HL-60 (cell line): ENCODE measurements around the gene SOWAHA.
"Not testable (repeated sequence)": the region's sequence is repeated elsewhere in the genome, so short reads cannot be mapped to it uniquely, and the experiment has no call there.

Experiments used
- DNase-seq, 2 experiments: peaks; one replicate each; pipeline ENCODE4 v3.0.0-alpha.2; 2010 to 2020; ENCODE audit warnings: low read depth in 1 of 2, low spot score in 1 of 2
- H3K27ac ChIP-seq: fragments of 250-450 bp; sonication (Bioruptor Pico); replicated peaks from 2 replicates; pipeline ENCODE4 v1.5.1; 2020; ENCODE audit warnings: mild to moderate bottlenecking, moderate library complexity
- H3K27me3 ChIP-seq: fragments of 250-450 bp; sonication (Bioruptor Pico); 2 replicates; pipeline ENCODE4 v1.5.1; 2021; ENCODE audit warnings: mild to moderate bottlenecking, moderate library complexity; ENCODE audit not compliant: insufficient read depth, poor library complexity, severe bottlenecking
- H3K4me3 ChIP-seq: replicated peaks from 2 replicates; pipeline ENCODE4 v1.5.1; 2011; ENCODE audit warnings: mild to moderate bottlenecking, control low read depth, low read length; ENCODE audit not compliant: insufficient read depth
- GABPA ChIP-seq: IDR thresholded peaks from 2 replicates; pipeline ENCODE4 v1.6.1; 2012; ENCODE audit warnings: low read depth
- POLR2AphosphoS5 ChIP-seq: IDR thresholded peaks from 2 replicates; pipeline ENCODE4 v1.6.1; 2012; ENCODE audit warnings: low read depth
- SPI1 ChIP-seq: IDR thresholded peaks from 2 replicates; pipeline ENCODE4 v1.6.1; 2012; ENCODE audit warnings: low read depth, mild to moderate bottlenecking, borderline replicate concordance
- TF ChIP-seq, protein P1 (sequence below): IDR thresholded peaks from one replicate; pipeline ENCODE4 v1.5.1; 2011; ENCODE audit warnings: low read length, control low read depth, inconsistent platforms; ENCODE audit not compliant: insufficient read depth
- TF ChIP-seq, protein P2 (sequence below): IDR thresholded peaks from 2 replicates; pipeline ENCODE4 v1.6.1; 2012; ENCODE audit warnings: low read depth; ENCODE audit not compliant: insufficient replicate concordance

SOWAHA gene

DNA sequence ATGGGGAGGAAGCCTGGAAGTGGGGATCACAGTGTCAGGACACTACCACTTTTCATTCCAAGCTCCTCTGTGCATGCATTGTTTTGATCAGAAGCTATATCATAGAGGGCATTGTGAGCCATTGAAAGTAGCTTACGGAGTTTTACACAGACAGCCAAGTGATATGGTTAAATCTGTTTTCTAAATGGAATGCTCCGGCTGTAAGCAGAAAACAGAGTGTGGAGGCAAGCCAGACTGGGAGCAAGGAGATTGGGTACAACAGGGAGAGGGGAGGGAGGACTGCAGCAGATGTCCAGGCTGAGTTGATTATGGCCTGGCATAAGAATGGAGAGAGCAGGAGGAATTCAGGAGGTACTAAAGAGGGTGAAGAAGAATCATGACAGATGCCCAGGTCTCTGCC is 15.5 kb upstream of the SOWAHA start:
- H3K27me3 ChIP-seq: no peaks in the 10 kb centered on the region
- TF ChIP-seq SPI1: no peak
- TF ChIP-seq POLR2AphosphoS5: no peak
- TF ChIP-seq, protein P1, sequence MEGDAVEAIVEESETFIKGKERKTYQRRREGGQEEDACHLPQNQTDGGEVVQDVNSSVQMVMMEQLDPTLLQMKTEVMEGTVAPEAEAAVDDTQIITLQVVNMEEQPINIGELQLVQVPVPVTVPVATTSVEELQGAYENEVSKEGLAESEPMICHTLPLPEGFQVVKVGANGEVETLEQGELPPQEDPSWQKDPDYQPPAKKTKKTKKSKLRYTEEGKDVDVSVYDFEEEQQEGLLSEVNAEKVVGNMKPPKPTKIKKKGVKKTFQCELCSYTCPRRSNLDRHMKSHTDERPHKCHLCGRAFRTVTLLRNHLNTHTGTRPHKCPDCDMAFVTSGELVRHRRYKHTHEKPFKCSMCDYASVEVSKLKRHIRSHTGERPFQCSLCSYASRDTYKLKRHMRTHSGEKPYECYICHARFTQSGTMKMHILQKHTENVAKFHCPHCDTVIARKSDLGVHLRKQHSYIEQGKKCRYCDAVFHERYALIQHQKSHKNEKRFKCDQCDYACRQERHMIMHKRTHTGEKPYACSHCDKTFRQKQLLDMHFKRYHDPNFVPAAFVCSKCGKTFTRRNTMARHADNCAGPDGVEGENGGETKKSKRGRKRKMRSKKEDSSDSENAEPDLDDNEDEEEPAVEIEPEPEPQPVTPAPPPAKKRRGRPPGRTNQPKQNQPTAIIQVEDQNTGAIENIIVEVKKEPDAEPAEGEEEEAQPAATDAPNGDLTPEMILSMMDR: no peak
- TF ChIP-seq GABPA: no peak
- TF ChIP-seq, protein P2, sequence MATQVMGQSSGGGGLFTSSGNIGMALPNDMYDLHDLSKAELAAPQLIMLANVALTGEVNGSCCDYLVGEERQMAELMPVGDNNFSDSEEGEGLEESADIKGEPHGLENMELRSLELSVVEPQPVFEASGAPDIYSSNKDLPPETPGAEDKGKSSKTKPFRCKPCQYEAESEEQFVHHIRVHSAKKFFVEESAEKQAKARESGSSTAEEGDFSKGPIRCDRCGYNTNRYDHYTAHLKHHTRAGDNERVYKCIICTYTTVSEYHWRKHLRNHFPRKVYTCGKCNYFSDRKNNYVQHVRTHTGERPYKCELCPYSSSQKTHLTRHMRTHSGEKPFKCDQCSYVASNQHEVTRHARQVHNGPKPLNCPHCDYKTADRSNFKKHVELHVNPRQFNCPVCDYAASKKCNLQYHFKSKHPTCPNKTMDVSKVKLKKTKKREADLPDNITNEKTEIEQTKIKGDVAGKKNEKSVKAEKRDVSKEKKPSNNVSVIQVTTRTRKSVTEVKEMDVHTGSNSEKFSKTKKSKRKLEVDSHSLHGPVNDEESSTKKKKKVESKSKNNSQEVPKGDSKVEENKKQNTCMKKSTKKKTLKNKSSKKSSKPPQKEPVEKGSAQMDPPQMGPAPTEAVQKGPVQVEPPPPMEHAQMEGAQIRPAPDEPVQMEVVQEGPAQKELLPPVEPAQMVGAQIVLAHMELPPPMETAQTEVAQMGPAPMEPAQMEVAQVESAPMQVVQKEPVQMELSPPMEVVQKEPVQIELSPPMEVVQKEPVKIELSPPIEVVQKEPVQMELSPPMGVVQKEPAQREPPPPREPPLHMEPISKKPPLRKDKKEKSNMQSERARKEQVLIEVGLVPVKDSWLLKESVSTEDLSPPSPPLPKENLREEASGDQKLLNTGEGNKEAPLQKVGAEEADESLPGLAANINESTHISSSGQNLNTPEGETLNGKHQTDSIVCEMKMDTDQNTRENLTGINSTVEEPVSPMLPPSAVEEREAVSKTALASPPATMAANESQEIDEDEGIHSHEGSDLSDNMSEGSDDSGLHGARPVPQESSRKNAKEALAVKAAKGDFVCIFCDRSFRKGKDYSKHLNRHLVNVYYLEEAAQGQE: no peak
- H3K4me3 ChIP-seq: no peak overlapping the region
- DNase-seq: no peak
- no peak overlapping the region for H3K27ac ChIP-seq

DNA sequence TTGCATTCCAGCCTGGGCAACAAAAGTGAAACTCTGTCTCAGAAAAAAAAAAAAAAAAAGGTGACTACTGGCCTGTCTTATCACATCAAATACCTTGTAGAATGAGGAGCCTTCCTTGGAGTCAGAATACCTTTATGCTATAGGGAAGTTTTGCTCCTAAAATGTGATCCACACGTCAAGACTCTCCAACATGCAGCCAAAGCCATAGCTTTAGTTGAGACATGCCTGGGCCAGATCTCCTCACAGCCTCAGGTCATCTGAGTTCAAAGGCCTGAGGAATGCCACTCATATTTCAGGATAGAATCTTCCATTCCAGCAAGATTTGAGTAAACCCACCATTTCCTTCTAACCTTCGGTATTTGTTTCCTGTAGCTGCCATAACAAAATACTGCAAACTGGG is 13.7 kb upstream of the SOWAHA start:
- no peak for DNase-seq
- Histone ChIP-seq H3K27me3 (no peaks in the 10 kb centered on the region), H3K4me3 (no peak overlapping the region), H3K27ac (no peak overlapping the region)
- TF ChIP-seq POLR2AphosphoS5: no peak
- TF ChIP-seq, protein P1: no peak
- TF ChIP-seq, protein P2: no peak
- no peak for TF ChIP-seq SPI1
- TF ChIP-seq GABPA: no peak

DNA sequence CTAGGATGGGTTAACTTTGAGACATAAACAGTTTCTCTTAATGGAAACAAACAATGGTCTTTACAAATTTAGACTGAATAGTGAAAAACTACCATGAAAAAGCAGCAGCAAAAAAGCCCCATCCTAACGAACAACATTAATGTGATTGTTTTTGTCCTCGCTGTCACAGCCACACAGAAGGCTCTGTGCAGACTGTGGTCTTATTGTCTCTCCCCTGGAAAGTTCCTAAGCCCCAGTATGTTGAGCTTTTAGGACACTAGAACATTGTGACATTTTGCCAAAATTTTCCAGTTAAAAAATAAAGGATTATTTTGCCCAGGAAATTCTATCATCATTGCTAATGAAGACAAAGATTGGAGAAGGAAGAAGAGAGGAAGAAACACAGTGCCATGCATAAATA is 12.6 kb upstream of the SOWAHA start:
- no peak overlapping the region for H3K4me3 ChIP-seq
- no peak for TF ChIP-seq SPI1
- DNase-seq: no peak
- no peaks in the 10 kb centered on the region for H3K27me3 ChIP-seq
- no peak overlapping the region for H3K27ac ChIP-seq

DNA sequence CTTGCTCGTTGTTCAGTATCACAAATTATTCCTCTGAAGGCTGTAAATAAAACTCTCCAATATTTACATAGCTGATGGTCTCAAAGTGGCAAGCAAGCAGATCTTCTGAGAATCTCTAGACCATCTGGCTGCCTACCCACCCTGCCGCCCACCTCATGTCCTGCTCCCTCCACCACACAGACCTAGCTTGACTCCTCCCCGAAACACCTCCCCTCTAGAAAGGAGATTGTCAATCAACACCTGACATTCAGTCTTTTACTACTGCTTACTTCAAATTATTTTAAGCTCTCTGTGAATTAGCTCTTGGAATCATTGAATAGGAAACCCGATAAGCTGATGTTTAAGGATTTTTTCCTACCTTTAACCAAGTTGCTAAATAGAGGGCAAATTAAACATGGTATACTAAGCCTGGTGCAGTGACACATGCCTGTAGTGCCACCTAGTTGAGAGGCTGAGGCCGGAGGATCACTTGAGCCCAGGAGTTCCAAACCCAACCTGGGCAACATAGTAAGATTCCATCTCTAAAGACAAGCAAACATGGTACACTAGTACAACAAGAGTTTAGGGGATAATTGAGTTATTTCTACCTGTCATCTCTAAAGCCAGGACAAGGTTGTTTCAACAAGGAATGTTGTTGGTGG is 10.9 kb upstream of the SOWAHA start:
- Histone ChIP-seq H3K4me3 (no peak overlapping the region), H3K27me3 (no peaks in the 10 kb centered on the region), H3K27ac (no peak overlapping the region)
- TF ChIP-seq, protein P1: no peak
- TF ChIP-seq SPI1 (no peak), POLR2AphosphoS5 (no peak), GABPA (no peak)
- TF ChIP-seq, protein P2: no peak
- no peak for DNase-seq

DNA sequence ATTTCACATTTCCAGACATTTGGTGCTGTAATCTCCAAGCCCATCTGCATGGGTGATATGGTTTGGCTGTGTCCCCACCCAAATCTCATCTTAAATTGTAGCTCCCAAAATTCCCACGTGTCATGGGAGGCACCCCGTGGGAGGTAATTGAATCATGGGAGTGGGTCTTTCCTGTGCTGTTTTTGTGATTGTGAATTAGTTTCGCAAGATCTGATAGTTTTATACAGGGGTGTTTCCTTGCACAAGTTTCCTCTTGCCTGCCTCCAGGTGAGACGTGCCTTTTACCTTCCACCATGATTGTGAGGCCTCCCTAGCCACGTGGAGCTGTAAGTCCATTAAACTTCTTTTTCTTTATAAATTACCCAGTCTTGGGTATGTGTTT is 10.4 kb upstream of the SOWAHA start:
- not testable (repeated sequence) for DNase-seq

DNA sequence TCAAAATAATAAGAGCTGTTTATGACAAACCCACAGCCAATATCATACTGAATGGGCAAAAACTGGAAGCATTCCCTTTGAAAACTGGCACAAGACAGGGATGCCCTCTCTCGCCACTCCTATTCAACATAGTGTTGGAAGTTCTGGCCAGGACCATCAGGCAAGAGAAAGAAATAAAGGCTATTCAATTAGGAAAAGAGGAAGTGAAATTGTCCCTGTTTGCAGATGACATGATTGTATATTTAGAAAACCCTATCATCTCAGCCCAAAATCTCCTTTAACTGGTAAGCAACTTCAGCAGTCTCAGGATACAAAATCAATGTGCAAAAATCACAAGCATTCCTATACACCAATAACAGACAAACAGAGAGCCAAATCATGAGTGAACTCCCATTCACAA is 8.9 kb upstream of the SOWAHA start:
- DNase-seq, H3K27ac ChIP-seq: not testable (repeated sequence)

More for the DNA sequence above, 10.4 kb upstream of the SOWAHA start:
- not testable (repeated sequence) for H3K4me3 ChIP-seq, H3K27ac ChIP-seq, H3K27me3 ChIP-seq

DNA sequence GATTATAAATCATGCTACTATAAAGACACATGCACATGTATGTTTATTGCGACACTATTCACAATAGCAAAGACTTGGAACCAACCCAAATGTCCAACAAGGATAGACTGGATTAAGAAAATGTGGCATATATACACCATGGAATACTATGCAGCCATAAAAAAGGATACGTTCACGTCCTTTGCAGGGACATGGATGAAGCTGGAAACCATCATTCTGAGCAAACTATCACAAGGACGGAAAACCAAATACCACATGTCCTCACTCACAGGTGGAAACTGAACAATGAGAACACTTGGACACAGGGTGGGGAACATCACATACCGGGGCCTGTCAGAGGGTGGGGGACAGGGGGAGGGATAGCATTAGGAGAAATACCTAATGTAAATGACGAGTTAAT is 7.2 kb upstream of the SOWAHA start:
- not testable (repeated sequence) for DNase-seq, H3K4me3 ChIP-seq, H3K27ac ChIP-seq, H3K27me3 ChIP-seq

More for the DNA sequence above, 8.9 kb upstream of the SOWAHA start:
- H3K27me3 ChIP-seq, H3K4me3 ChIP-seq: not testable (repeated sequence)
